GM10847 (cell line): ENCODE measurements around the gene RNF128.

Source experiments
- POLR2A ChIP-seq: IDR thresholded peaks from 2 replicates; pipeline ENCODE4 v1.6.1; 2011; ENCODE audit not compliant: insufficient read length; ENCODE audit errors: extremely low read depth

RNF128 gene

DNA sequence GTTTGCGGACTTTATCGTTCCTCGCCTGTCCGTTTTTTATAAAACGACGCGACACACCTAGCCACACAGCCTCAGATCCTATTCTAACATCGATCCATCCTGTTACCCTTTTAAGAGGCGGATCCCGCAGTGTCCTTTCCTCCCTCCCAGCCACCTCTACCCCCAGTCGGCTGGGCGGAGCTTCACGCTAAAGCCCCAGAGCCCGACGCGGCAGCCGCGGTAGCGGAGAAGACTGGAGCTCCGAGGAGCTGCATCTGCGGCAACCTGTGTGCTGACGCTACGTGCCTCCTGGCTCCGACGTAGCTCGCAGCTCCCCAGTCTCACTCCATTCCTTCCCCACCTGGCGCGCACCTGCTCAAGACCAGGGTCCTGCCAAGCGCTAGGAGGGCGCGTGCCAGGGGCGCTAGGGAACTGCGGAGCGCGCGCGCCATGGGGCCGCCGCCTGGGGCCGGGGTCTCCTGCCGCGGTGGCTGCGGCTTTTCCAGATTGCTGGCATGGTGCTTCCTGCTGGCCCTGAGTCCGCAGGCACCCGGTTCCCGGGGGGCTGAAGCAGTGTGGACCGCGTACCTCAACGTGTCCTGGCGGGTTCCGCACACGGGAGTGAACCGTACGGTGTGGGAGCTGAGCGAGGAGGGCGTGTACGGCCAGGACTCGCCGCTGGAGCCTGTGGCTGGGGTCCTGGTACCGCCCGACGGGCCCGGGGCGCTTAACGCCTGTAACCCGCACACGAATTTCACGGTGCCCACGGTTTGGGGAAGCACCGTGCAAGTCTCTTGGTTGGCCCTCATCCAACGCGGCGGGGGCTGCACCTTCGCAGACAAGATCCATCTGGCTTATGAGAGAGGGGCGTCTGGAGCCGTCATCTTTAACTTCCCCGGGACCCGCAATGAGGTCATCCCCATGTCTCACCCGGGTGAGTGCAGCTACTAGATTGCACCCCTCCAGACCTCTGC, at the start of gene RNF128:
RNF128 (plus strand) TSS at position 217 of the 953 bp plus-strand sequence; CDS start at position 430, 213 bp downstream.
- no peak for TF ChIP-seq POLR2A

- no peak for TF ChIP-seq POLR2A
These were observed 45.8 kb upstream of the RNF128 start for GRCh38 chrX:106680716-106681115.

DNA sequence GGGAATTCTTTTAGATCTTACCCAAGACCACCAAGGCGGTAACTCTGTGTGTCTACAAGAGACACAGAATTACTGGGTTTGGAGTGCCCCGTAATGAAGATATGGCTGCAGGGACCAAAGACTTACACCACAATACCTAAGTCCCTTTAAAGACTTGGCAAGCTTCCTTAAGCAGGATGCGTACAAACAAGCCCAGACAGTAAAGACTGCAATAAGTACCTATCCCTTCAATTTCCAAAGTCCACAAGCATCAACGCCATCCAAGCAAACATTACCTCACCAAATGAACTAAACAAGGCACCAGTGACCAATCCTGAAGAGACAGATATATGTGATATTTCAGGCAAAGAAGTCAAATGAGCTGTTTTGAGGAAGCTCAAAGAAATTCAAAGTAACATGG, 42.3 kb upstream of the RNF128 start:
- no peak for TF ChIP-seq POLR2A

DNA sequence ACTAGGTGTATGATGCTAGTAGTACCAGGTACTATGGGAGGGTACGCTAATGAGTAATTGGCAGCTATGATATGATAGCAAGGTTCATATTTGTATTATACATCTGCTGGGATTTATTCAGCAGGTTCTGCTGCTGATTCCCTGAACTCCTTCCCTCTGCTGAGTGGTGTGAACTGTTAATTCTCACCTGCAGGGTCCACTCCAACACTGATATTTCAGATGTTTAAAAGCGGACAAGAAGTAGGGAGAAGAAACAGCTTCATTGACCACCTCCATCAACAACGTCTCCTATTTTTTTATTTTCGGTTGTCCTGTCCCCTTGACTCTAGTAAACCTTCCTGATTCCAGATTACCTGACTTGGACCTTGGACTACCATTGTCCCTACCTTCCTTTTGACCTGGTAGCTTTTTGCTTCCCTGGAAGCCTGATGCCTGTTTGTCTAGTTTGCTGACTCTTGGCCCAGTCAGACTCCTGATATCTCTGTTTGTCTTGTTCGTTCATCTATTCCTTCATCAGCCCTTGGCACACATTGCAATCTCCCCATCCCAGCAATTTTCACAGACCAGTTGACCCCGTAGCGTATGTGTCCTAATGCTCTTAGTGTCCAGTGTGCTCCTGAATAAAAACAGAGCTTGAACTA, 34.0 kb upstream of the RNF128 start:
- no peak for TF ChIP-seq POLR2A

GRCh38 chrX:106696502-106696901, 30.0 kb upstream of the RNF128 start:
- no peak for TF ChIP-seq POLR2A

DNA sequence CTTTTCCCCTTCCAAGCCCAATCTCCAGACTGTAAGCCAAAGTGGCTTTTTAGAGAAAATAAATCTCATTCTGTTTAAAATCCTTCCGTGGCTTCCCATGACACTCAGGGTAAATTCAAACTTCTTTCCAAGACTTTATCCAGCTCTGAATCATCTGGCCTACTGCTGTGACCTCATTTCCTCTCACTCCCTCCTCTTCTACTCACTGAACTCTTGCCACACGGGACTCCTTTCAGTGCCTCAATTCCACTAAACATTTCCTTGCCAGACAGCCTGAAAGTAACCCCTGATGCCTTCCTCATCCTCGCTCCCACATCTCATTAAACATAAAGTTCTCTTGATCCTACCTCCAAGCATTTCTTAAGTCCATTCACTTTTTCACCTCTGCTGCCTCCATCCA, 27.8 kb upstream of the RNF128 start:
- no peak for TF ChIP-seq POLR2A

GRCh38 chrX:106702636-106703035, 23.9 kb upstream of the RNF128 start:
- TF ChIP-seq POLR2A = no peak

DNA sequence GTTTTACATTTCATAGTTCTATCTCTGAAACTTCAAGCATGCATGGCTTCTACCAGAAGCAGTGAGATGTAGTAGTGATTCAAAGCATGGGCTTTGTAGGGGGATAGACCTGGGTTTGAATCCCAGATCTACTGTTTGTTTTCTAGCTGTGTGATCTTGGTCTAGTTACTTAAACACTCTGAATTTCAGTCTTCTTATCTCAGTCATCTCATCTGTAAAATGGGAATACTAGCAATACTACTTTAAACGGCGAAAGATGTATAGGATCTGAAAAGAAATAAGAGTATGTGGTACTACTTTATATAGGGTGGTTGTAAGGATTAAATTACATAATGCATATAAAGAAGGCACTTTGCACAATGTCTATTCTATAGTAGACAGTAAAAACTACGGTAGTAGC, 20.0 kb upstream of the RNF128 start:
- no peak for TF ChIP-seq POLR2A

GRCh38 chrX:106707771-106708454, 18.6 kb upstream of the RNF128 start:
- no peak for TF ChIP-seq POLR2A

DNA sequence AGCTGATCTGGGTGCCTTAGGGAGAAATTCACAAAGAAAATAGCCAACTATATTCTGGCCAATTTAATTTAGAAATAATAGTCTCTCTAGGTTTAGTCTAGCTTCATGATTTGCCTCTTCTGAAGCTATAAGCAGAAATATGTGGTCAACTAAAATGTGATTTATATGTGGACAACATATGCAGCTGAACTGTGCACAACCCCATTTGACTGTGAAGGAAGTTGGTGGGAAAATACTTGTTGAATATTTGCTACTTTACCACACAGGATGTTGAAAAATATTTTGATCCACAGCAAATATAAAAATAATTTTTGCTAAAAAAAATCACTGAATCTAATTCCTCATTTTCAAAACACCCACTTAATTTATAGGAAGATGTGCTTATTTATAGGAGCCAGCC, 15.7 kb upstream of the RNF128 start:
- no peak for TF ChIP-seq POLR2A

GRCh38 chrX:106711375-106711774, 15.1 kb upstream of the RNF128 start:
- TF ChIP-seq POLR2A = no peak

DNA sequence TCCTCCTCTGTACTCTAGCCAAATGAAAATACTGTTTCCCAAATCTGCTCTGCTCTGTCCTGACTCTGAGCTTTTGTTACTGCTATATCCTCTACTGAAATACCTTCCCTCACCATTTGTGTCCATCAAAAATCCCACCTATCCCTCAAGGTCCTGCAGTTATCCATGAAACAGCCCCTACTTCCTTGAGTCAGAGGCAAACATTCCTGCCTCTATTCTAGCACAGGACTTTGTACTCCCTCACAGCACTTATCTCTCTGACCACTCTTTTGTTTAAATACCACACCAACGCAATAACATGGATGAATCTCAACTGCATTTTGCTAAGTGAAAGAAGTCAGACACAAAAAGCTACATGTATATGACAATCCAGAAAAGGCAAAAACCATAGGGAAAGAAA, 10.5 kb upstream of the RNF128 start:
- TF ChIP-seq POLR2A = no peak

GRCh38 chrX:106716463-106716862, 10.0 kb upstream of the RNF128 start:
- TF ChIP-seq POLR2A = no peak

DNA sequence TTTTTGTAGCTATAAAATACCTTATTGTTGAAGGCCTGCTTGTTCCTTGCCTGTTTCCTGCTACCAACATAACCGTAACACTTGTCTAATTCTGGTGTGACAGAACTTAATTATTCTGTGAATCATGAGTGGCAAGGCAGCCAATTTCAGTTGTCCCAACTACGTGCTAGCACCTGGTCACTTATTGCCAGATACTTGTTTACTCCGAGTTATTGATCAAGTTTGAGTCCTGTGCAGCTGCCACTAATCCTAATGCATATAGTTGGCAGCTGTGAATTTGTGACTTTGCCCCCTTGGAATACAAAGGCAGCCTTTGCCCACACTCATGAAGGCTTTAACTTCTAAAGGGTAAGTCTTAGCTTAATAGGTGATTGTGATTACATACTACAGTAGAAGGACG, 7.8 kb upstream of the RNF128 start:
- no peak for TF ChIP-seq POLR2A

- TF ChIP-seq POLR2A = no peak
These were observed 570 bp upstream of the RNF128 start for GRCh38 chrX:106725931-106726330.

- no peak for TF ChIP-seq POLR2A
These were observed 1.8 kb downstream of the RNF128 start for GRCh38 chrX:106728337-106728736.
